Upper lobe of left lung (tissue), 6 donors: Measurements from ENCODE around the gene PTPRN2. TPM values are rescaled to one million over a fixed set of nuclear protein-coding genes. Genes with fewer than 3 reads are reported as not detected.
A peak's percentile ranks its signal among the peaks of the same experiment; 100 is the strongest.

ENCODE experiments used
- ATAC-seq, 2 donors: fragments of 200-7000 bp; cut with Tn5 transposase; one replicate each; pipeline ENCODE4 v1.9.1; 2022; ENCODE audit warnings: mild to moderate bottlenecking in 2 of 2, moderate library complexity in 2 of 2; ENCODE audit not compliant: low FRiP score in 2 of 2
- DNase-seq, 2 donors: peaks; one replicate each; pipeline ENCODE4 v3.0.0-alpha.2; 2019 to 2020
- H3K27ac ChIP-seq, 4 donors: fragments of 200-600 bp; sonication (generic); one replicate each; pipeline ENCODE4 v1.5.1; 2016 to 2019
- H3K27me3 ChIP-seq, 4 donors: fragments of 200-600 bp; sonication (generic); one replicate each; pipeline ENCODE4 v1.5.1; 2017 to 2019
- H3K36me3 ChIP-seq, 4 donors: fragments of 200-600 bp; sonication (generic); one replicate each; pipeline ENCODE4 v1.5.1; 2016 to 2019
- H3K4me1 ChIP-seq, 4 donors: fragments of 200-600 bp; sonication (generic); one replicate each; pipeline ENCODE4 v1.5.1; 2018 to 2019
- H3K4me3 ChIP-seq, 4 donors: fragments of 200-600 bp; sonication (generic); one replicate each; pipeline ENCODE4 v1.5.1; 2017 to 2019; ENCODE audit warnings: mild to moderate bottlenecking in 2 of 4, moderate library complexity in 1 of 4
- H3K9me3 ChIP-seq, 4 donors: fragments of 200-600 bp; sonication (generic); one replicate each; pipeline ENCODE4 v1.5.1; 2018 to 2019
- CTCF ChIP-seq, 6 experiments: fragments of 450-650 bp in 4 of 6; fragments of 200-600 bp in 2 of 6; sonication (generic) in 2 of 6; IDR thresholded peaks; one replicate each; pipeline ENCODE4 v1.5.1; 2016 to 2019; ENCODE audit warnings: antibody characterized with exemption in 6 of 6
- EP300 ChIP-seq, 4 donors: sonication (generic); formaldehyde crosslinking; IDR thresholded peaks; one replicate each; pipeline ENCODE4 v1.5.1; 2017; ENCODE audit warnings: antibody characterized with exemption in 4 of 4, control low read depth in 2 of 4
- POLR2A ChIP-seq, 4 donors: fragments of 450-650 bp; IDR thresholded peaks; one replicate each; pipeline ENCODE4 v1.5.1; 2016 to 2017; ENCODE audit warnings: antibody characterized with exemption in 4 of 4, mild to moderate bottlenecking in 2 of 4
- POLR2AphosphoS5 ChIP-seq, 2 donors: sonication (generic); formaldehyde crosslinking; IDR thresholded peaks; one replicate each; pipeline ENCODE4 v1.5.1; 2017; ENCODE audit warnings: antibody characterized with exemption in 2 of 2
- WGBS, 2 donors: methylation state at CpG; one replicate each; pipeline ENCODE4 v1.1.5; 2017 to 2018; 5-methylcytosine and 5-hydroxymethylcytosine counted together
- total RNA-seq, 6 donors: library from RNA; depleted of rRNA in 4 of 6; stranded (reverse); fragments of >200 nt in 4 of 6; gene quantifications; one replicate each; pipeline versions ENCODE4 v1.1.0 to v1.2.1, GENCODE V29; 2016 to 2021
- donor health status: DM: no; HTN: no; CAD: no; lungs with moderate emphysema.
- donor health status: DM: no; HTN: yes; CAD: no; lungs with severe emphysema.

The PTPRN2 gene
- total RNA-seq, 6 donors from 2014 or later, result 3.3 to 7.9 (median 5.2) TPM

GRCh38 chr7:158447151-158447505 is 140.5 kb downstream of the PTPRN2 start:
- no peak for DNase-seq
- whole genome bisulfite sequencing, 2 donors, result 79 to 89% methylated on average over 6 of the region's 6 CpGs

GRCh38 chr7:158446706-158447105 is 140.9 kb downstream of the PTPRN2 start:
- H3K27ac ChIP-seq, result no peak overlapping the region
- H3K27me3 ChIP-seq, result no peaks in the 10 kb centered on the region
- no peak for TF ChIP-seq POLR2AphosphoS5 (IDR thresholded peaks at IDR 0.05)
- no peak overlapping the region for H3K4me3 ChIP-seq
- DNase-seq (peak in 1 of 2 donors; percentile 41), ATAC-seq (no peak)
- H3K4me1 ChIP-seq, result no peaks in the 10 kb centered on the region
- 79 to 87% methylated on average over 9 to 12 of the region's 12 CpGs for WGBS, 2 donors
- no peaks in the 10 kb centered on the region for H3K9me3 ChIP-seq
- no peaks in the 10 kb centered on the region for H3K36me3 ChIP-seq

More at GRCh38 chr7:158447151-158447505, 140.5 kb downstream of the PTPRN2 start:
- ATAC-seq, result no peak
- no peaks in the 10 kb centered on the region for H3K36me3 ChIP-seq
- H3K27me3 ChIP-seq, result no peaks in the 10 kb centered on the region
- no peaks in the 10 kb centered on the region for H3K4me1 ChIP-seq
- no peak overlapping the region for H3K4me3 ChIP-seq
- H3K27ac ChIP-seq, result no peak overlapping the region
- TF ChIP-seq POLR2A (IDR thresholded peaks at IDR 0.05), result no peak
- TF ChIP-seq POLR2AphosphoS5 (IDR thresholded peaks at IDR 0.05), result no peak
- no peak for TF ChIP-seq EP300 (IDR thresholded peaks at IDR 0.05)
- H3K9me3 ChIP-seq, result no peaks in the 10 kb centered on the region

GRCh38 chr7:158446281-158446680 is 141.3 kb downstream of the PTPRN2 start:
- WGBS, 2 donors, result 81 to 90% methylated on average over 6 to 13 of the region's 13 CpGs
- Histone ChIP-seq H3K27ac (no peak overlapping the region), H3K27me3 (no peaks in the 10 kb centered on the region), H3K4me1 (no peaks in the 10 kb centered on the region), H3K36me3 (no peaks in the 10 kb centered on the region), H3K4me3 (no peak overlapping the region), H3K9me3 (no peaks in the 10 kb centered on the region)
- peak in 1 of 2 donors; percentile 80 for DNase-seq
- no peak for TF ChIP-seq CTCF (IDR thresholded peaks at IDR 0.05)
- TF ChIP-seq POLR2AphosphoS5 (IDR thresholded peaks at IDR 0.05), result no peak
- TF ChIP-seq POLR2A (IDR thresholded peaks at IDR 0.05), result no peak
- TF ChIP-seq EP300 (IDR thresholded peaks at IDR 0.05), result no peak
- ATAC-seq, result no peak

- Histone ChIP-seq H3K27me3 (no peaks in the 10 kb centered on the region), H3K9me3 (no peaks in the 10 kb centered on the region), H3K27ac (no peak overlapping the region), H3K4me1 (no peaks in the 10 kb centered on the region), H3K36me3 (no peaks in the 10 kb centered on the region), H3K4me3 (no peak overlapping the region)
- DNase-seq (peak in 1 of 2 donors; percentile 64), ATAC-seq (no peak)
- TF ChIP-seq POLR2AphosphoS5 (IDR thresholded peaks at IDR 0.05) (no peak), CTCF (IDR thresholded peaks at IDR 0.05) (no peak), POLR2A (IDR thresholded peaks at IDR 0.05) (no peak), EP300 (IDR thresholded peaks at IDR 0.05) (no peak)
- 82 to 92% methylated on average over 9 to 25 of the region's 30 CpGs for WGBS, 2 donors
Measured at GRCh38 chr7:158445421-158446175, 142.0 kb downstream of the PTPRN2 start.

GRCh38 chr7:158444501-158445420 is 142.9 kb downstream of the PTPRN2 start:
- ATAC-seq, result peak; percentile 23 to 35
- Histone ChIP-seq H3K36me3 (no peaks in the 10 kb centered on the region), H3K27me3 (no peaks in the 10 kb centered on the region), H3K4me1 (no peaks in the 10 kb centered on the region), H3K4me3 (no peak overlapping the region), H3K27ac (no peak overlapping the region), H3K9me3 (no peaks in the 10 kb centered on the region)
- WGBS, 2 donors, result 65 to 83% methylated on average over 20 to 25 of the region's 25 CpGs
- peak in 1 of 2 donors; percentile 67 for DNase-seq
- no peak for TF ChIP-seq POLR2AphosphoS5 (IDR thresholded peaks at IDR 0.05)
- no peak for TF ChIP-seq POLR2A (IDR thresholded peaks at IDR 0.05)
- TF ChIP-seq CTCF (IDR thresholded peaks at IDR 0.05), result no peak
